GM10266 (cell line): ENCODE measurements around the gene CD207.

ENCODE experiments used
- DNase-seq: peaks from one replicate; pipeline ENCODE4 v3.0.0; 2012; ENCODE audit errors: extremely low spot score
- TF ChIP-seq, protein P1 (sequence below): IDR thresholded peaks from 2 replicates; pipeline ENCODE4 v1.5.1; 2012; ENCODE audit warnings: mild to moderate bottlenecking, low read depth; ENCODE audit not compliant: control insufficient read depth, insufficient read depth; ENCODE audit errors: missing control alignments

CD207 gene

DNA sequence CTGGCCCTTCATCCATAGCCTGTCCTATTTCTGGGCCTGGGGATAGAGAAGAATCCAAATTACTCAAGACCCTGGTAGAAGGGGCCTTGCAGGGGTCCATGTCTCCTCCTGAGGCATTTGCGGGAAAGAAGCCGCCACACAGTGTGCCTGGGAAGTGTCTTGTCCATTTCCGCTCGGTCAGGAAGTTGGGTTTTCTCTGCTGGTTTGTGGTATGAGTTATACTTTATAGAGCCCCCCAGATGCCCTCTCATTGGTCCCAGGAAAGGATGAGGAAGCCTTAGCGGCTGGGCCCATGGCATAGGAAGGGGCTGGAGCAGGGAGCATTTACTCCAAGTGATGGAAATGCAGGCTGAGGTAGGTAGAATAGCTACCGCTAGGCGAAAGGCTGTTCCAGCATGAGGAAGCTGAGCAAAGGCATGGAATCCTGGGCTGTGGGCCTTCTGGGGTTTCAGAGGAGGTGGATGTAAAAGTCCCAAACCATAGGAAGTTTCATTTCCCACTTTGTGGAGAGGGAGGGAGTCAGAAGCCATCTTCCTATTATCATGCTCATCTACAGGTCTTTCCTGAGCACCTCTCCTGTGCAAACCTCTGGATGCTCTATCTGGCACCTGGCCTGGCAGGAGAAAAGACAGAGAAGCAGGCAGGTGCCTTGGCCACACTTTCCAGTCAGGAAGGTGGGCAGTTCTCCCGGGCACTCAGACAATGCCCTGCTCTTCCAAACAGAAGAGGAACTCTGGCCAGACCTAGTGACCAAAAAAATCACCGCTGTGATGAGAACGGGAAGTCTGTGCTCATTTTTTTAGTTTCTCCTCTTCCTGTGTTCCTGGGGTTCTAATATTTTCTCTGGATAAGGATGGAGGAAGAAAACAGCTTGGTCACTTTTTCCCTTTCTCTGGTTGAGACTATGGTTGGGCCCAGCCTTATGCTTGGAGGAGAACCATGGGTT, 2.6 kb upstream of the CD207 start:
- TF ChIP-seq, protein P1, sequence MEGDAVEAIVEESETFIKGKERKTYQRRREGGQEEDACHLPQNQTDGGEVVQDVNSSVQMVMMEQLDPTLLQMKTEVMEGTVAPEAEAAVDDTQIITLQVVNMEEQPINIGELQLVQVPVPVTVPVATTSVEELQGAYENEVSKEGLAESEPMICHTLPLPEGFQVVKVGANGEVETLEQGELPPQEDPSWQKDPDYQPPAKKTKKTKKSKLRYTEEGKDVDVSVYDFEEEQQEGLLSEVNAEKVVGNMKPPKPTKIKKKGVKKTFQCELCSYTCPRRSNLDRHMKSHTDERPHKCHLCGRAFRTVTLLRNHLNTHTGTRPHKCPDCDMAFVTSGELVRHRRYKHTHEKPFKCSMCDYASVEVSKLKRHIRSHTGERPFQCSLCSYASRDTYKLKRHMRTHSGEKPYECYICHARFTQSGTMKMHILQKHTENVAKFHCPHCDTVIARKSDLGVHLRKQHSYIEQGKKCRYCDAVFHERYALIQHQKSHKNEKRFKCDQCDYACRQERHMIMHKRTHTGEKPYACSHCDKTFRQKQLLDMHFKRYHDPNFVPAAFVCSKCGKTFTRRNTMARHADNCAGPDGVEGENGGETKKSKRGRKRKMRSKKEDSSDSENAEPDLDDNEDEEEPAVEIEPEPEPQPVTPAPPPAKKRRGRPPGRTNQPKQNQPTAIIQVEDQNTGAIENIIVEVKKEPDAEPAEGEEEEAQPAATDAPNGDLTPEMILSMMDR = no peak
- no peak for DNase-seq

DNA sequence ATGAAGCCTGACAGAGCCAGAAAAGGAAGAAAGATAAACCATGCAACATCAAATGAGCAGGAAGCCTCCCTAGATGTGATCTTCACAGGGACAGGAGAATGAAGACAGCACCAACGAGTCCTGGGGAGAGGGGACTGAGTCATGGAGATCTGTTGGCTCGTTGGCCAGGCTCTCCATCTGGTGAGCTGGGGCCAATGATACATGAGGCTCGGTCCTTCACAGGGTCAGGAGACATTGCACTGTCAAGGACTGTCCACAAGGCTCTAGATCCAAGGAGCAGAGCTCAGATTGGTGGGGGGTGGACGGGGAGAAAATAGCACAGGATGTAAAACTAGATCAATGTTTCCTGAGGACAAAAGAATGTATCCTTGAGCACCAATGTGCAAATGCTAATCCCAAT, 735 bp downstream of the CD207 start:
- no peak for DNase-seq
- TF ChIP-seq, protein P1 = no peak

DNA sequence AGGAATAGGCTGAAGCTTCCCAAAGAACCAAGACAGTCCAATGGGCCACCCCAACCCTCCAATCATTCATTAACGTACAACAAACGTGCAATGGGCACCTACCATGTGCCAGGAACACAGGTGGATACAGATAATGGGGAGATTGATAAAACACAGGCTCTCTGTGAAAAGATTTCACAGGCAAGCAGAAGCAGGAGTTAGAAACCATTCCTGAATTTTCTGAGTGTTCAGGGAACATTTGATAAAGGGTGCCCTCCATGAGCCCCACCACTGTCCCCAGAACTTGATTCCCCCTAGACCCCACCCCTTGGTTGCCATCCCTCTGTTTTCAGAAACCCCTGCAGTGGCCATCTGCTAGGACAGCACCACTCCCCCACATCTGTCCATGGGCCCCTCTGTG, 1.5 kb downstream of the CD207 start:
- TF ChIP-seq, protein P1 = no peak
- DNase-seq = no peak

DNA sequence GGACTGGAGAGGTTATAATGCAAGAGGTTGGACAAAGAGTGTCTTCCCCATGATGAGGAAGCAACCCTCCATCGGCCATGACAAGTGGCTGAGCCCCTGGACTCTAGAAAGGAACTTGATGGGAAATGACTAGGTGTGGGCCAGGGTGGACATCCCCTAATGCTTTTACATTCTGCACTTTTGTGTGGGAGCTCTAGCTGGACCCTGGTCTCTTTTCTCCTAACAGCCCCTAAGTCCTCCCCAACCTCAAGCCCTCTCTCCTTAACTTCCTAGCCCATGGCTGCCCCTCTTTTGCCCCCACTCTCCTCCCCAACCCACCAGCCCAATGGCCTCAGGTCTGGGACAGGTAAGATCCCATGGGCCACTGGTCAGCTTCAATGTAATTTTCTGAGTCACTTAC, 2.4 kb downstream of the CD207 start:
- TF ChIP-seq, protein P1 = no peak
- no peak for DNase-seq

DNA sequence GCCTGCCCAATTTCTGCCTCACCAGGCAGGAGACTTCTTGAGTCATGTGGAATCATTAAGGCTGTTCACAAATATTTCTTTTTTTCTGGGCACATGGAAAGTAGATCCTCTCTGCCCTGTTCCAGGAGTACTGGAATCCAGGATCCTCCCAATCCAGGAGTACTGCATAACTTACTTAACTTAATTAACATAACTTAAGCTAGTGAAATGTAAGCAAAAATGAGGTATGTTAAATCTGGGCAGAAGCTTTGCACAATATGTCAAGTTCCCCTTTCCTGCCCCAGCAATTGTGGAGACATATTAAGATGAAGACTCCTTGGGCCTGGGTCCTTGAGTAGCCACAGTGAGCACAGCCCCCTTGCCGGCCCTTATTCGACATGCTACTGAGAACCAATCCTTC, 3.2 kb downstream of the CD207 start:
- TF ChIP-seq, protein P1 = no peak
- DNase-seq = no peak

DNA sequence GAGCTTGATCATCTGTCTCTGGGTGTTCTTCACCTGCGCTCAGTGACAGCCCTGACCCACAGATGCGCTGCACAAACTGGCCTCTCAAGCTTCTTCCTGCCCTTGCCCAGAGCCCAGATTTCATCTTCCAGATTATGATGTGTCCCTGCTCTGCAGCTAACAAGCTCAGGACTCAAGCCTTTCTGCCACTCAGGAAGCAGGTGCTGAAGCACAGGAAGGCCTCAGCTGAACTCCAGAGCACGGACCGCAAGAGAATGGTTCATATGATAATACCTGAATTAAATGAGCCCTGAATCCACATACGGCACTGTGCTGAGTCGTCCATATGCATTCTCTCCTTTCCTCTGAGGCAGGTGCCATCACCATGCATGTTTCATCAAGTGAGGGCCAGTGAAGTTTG, 3.8 kb downstream of the CD207 start:
- TF ChIP-seq, protein P1 = no peak
- DNase-seq = no peak

DNA sequence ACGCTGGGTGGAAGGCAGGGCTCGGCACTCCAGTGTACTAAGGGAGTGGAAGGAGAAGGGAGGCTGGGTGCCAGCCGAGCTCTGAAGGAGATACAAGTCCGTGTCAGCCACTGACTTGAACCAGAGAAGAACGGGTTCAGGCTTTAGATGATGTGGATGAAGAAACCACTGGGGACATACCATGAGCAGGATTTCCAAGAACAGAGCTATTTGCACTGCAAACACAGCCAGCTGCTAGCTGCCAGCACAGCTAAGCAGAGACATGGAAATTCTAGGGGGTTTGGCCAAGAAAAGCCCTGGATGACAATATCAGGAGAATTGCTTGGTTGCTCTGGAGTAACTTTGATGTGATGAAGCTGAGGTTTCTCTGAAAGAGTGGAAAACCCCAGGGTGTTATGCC, 5.2 kb downstream of the CD207 start:
- TF ChIP-seq, protein P1 = no peak
- DNase-seq = no peak
